Measurements from ENCODE around the gene CASD1.

Gene CASD1

DNA sequence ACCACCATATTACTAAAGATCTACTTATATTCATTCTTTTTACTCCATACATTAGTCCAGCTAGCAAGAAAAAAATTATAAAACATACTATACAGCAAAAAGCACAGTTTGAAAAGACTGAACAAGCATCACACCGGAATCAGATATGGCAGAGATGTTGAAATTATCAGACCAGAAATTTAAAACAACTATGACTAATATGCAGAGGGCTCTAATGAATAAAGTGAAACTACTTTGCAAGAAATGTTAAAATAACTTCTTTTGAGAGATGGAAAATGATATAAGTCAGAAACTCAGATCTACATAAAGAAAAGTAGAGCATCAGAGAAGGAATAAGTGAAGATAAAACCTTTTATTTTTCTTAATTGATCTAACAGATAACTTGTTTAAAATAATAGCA lies 95.4 kb downstream of the CASD1 start:
- no peak overlapping the region for H3K4me3 ChIP-seq (replicated peaks in 1 of 2; ENCODE audit: low read depth in 2 of 2, low read length in 2 of 2)
- DNase-seq (ENCODE audit: low read depth in 2 of 2): peak in 1 of 2 donors; percentile 38
- TF ChIP-seq, protein P1, sequence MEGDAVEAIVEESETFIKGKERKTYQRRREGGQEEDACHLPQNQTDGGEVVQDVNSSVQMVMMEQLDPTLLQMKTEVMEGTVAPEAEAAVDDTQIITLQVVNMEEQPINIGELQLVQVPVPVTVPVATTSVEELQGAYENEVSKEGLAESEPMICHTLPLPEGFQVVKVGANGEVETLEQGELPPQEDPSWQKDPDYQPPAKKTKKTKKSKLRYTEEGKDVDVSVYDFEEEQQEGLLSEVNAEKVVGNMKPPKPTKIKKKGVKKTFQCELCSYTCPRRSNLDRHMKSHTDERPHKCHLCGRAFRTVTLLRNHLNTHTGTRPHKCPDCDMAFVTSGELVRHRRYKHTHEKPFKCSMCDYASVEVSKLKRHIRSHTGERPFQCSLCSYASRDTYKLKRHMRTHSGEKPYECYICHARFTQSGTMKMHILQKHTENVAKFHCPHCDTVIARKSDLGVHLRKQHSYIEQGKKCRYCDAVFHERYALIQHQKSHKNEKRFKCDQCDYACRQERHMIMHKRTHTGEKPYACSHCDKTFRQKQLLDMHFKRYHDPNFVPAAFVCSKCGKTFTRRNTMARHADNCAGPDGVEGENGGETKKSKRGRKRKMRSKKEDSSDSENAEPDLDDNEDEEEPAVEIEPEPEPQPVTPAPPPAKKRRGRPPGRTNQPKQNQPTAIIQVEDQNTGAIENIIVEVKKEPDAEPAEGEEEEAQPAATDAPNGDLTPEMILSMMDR (IDR thresholded peaks at IDR 0.05; ENCODE audit: low read depth, low read length): no peak
